Muscle of leg (tissue), 11 donors: Measurements from ENCODE around the gene TNP2. TPM values are rescaled to one million over a fixed set of nuclear protein-coding genes. Genes with fewer than 3 reads are reported as not detected.

Experiments
- DNase-seq: peaks from one replicate; pipeline ENCODE4 v3.0.0; 2013
- H3K27ac ChIP-seq: one replicate; pipeline ENCODE4 v1.5.1; 2013; ENCODE audit warnings: mild to moderate bottlenecking, low read length, control low read depth
- H3K27me3 ChIP-seq: one replicate; pipeline ENCODE4 v1.6.1; 2013; ENCODE audit warnings: low read length; ENCODE audit not compliant: control insufficient read depth, insufficient read depth
- H3K36me3 ChIP-seq: one replicate; pipeline ENCODE4 v1.6.1; 2013; ENCODE audit warnings: low read length; ENCODE audit not compliant: control insufficient read depth, insufficient read depth
- H3K4me1 ChIP-seq: one replicate; pipeline ENCODE4 v1.6.1; 2013; ENCODE audit warnings: low read length; ENCODE audit not compliant: control insufficient read depth, insufficient read depth
- H3K4me3 ChIP-seq: one replicate; pipeline ENCODE4 v1.5.1; 2013; ENCODE audit warnings: low read length, control low read depth
- H3K9me3 ChIP-seq: replicated peaks from 2 replicates; pipeline ENCODE4 v1.6.1; 2013; ENCODE audit warnings: low read depth, low read length; ENCODE audit not compliant: control insufficient read depth
- WGBS: methylation state at CpG from one replicate; pipeline ENCODE4 v1.1.5; 2013; ENCODE audit warnings: missing lambda C conversion rate; ENCODE audit not compliant: insufficient coverage; 5-methylcytosine and 5-hydroxymethylcytosine counted together
- polyA plus RNA-seq, 8 donors: library from polyadenylated mRNA; unstranded; fragments of 120-200 nt; gene quantifications; one replicate each; pipeline versions ENCODE4 v1.2.1 to v1.2.3, GENCODE V29; 2013; ENCODE audit warnings: inconsistent platforms in 1 of 8, low replicate concordance in 1 of 8; ENCODE audit not compliant: insufficient read length in 8 of 8, insufficient read depth in 1 of 8
- total RNA-seq: library from RNA; stranded (reverse); fragments of 120-200 nt; gene quantifications from one replicate; pipeline ENCODE4 v1.2.4, GENCODE V29; 2013

The TNP2 gene
- total and polyA plus RNA-seq, 9 donors, result not detected

DNA sequence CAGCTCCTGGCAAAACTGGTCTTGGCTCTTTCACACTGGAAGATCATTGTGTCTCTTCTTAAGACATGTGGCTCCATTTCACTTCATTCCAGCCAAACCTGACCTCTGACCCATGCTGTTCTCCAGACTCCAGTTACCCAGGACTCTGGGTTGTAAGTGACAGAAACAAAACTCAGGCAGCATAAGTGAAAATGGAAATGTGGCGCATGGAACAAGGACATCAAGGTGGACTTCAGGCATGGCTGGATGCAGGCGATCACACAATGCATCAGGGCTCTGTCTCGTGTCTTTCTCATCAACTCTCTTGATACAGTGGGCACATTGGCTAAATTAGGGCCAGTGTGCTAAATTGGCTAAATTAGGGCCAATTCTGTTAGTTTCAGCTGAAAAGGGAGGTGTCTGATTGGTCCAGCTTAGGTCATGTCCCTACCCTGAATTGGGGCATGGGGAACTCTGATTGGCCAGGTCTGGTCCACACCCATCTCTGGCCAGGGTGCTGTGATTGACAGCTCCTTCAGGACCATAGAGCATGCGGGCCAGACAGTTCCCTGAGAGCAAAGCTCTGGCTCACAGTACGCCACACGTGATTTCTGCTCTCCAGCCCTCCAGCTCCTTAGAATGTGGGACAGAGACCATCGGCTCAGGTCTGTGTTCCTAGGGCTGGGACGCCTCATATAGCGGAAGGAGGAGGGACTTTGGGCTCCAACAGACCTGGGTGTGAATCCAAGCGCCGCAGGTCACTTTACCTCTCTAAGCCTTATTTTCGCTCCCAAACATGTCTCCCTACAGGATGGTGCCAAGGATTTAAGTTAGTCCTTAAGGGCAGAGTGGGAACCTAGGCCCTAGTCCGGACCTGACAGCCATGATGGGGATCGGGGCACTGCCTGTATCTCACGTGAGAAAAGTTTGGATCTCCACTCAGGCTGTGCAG lies 30.6 kb downstream of the TNP2 start:
- H3K4me3 ChIP-seq, result no peak overlapping the region
- no peaks in the 10 kb centered on the region for H3K9me3 ChIP-seq
- no peaks in the 10 kb centered on the region for H3K27me3 ChIP-seq
- peaks cover 11% of the 10 kb centered on the region for H3K4me1 ChIP-seq
- DNase-seq, result no peak
- no peaks in the 10 kb centered on the region for H3K36me3 ChIP-seq
- no peak overlapping the region for H3K27ac ChIP-seq
- 90% methylated on average over 8 of the region's 15 CpGs for WGBS

- Histone ChIP-seq H3K27me3 (no peaks in the 10 kb centered on the region), H3K27ac (no peak overlapping the region), H3K36me3 (no peaks in the 10 kb centered on the region), H3K4me3 (no peak overlapping the region), H3K9me3 (no peaks in the 10 kb centered on the region), H3K4me1 (peaks cover 15% of the 10 kb centered on the region)
- 83% methylated on average over 7 of the region's 10 CpGs for WGBS
- DNase-seq, result no peak
These were observed 32.5 kb downstream of the TNP2 start for GRCh38 chr16:11236461-11237254.

DNA sequence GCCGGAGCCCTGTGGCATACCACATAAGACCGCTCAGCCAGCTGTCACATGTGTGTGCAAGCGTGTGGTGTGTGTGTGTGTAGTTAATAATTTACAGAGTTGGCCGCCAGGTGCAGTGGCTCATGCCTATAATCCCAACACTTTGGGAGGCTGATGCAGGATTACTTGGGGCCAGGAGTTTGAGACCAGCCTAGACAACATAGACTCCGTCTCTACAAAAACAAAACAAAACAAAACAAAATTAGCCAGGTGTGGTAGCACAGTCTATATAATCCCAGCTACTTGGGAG lies 33.5 kb downstream of the TNP2 start:
- WGBS, result no CpG with 5 or more reads among the region's 5 CpGs

DNA sequence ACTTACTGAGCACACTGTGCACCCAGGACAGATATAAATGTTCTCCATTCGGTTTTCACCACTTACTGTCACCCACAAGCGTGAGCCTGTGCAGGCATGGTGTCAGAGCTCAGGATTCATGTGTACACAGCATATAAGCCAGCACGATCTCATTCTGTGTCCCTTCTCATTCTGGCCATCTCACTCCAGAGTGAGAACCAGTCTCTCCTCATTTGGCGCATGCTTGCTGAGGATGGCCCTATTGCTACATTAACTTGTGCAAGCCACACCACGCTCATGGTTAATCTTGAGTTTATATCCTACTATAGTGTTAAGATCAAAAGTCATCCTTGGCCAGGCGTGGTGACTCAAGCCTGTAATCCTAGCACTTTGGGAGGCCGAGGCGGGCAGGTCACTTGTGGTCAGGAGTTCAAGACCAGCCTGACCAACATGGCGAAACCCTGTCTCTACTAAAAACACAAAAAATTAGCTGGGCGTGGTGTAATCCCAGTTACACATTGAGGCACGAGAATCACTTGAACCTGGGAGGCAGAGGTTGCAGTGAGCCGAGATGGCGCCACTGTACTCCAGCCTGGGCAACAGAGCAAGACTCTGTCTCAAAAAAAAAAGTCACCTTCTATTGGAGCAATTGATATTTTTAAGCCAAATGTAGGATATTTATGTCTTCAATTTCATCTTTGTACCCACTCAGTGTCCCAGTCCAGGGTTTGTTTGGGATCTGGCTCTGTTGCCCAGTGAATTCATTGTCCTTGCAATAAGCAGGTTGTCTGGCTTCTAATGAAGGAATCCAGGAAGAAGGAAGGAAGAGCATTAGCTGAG lies 34.0 kb downstream of the TNP2 start:
- peaks cover 7% of the 10 kb centered on the region for H3K4me1 ChIP-seq

More for the DNA sequence above, 33.5 kb downstream of the TNP2 start:
- no peaks in the 10 kb centered on the region for H3K27me3 ChIP-seq
- H3K4me3 ChIP-seq, result no peak overlapping the region
- peaks cover 10% of the 10 kb centered on the region for H3K4me1 ChIP-seq
- no peak for DNase-seq
- H3K9me3 ChIP-seq, result no peaks in the 10 kb centered on the region
- no peak overlapping the region for H3K27ac ChIP-seq
- no peaks in the 10 kb centered on the region for H3K36me3 ChIP-seq

GRCh38 chr16:11233727-11234376 lies 35.3 kb downstream of the TNP2 start:
- Histone ChIP-seq H3K4me1 (peaks cover 5% of the 10 kb centered on the region), H3K4me3 (no peak overlapping the region), H3K27ac (no peak overlapping the region), H3K9me3 (no peaks in the 10 kb centered on the region), H3K27me3 (no peaks in the 10 kb centered on the region), H3K36me3 (no peaks in the 10 kb centered on the region)
- no CpG with 5 or more reads among the region's 8 CpGs for WGBS
- DNase-seq, result no peak

More for the DNA sequence above, 34.0 kb downstream of the TNP2 start:
- no peak for DNase-seq
- Histone ChIP-seq H3K27ac (no peak overlapping the region), H3K9me3 (no peaks in the 10 kb centered on the region), H3K4me3 (no peak overlapping the region), H3K27me3 (no peaks in the 10 kb centered on the region), H3K36me3 (no peaks in the 10 kb centered on the region)
- 85% methylated on average over 9 of the region's 13 CpGs for WGBS

DNA sequence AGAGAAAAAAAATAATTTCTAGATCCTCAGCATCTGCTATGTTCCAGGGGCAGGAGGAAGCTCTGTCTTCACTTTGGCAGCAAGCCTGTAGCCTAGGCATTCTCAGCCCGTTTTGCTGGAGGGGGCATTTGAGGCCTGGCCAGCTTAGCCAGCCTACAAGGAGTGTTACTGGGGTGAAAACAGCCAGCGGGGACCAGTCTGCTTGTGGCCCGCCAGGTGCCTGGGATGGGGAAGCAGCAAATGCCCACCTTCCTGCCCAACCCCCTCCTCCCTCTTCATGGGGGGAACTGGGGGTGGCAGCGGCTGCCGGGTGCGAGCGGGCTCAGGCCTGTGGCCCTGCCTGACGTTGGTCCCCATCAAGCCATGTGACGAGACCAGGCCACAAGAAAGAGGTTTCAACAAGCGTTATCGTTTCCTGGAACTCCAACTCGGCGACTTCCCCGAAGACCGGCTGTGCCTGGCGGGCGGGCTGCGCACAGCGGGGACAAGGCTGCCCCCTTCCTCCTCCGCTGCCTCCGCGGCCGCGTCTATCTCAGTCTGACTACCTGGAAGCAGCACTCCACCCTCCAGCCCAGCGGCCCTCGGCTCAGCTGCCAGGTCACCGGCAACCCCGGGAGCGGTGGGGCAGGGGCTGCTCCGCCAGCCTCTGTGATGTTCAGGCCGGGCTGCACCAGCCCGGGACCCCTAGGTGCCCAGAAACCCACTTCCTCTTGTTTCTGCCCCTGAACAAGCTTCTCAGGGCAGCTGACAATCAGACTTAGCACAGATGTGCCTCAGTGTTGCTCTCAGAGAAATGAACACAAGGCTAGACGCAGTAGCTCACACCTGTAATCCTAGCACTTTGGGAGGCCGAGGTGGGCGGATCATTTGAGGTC lies 36.0 kb downstream of the TNP2 start:
- WGBS, result 33% methylated on average over 26 of the region's 35 CpGs
- no peak for DNase-seq
- Histone ChIP-seq H3K4me1 (peaks cover 5% of the 10 kb centered on the region), H3K27me3 (peaks cover under 1% of the 10 kb centered on the region), H3K9me3 (no peaks in the 10 kb centered on the region), H3K4me3 (no peak overlapping the region), H3K36me3 (no peaks in the 10 kb centered on the region), H3K27ac (no peak overlapping the region)

DNA sequence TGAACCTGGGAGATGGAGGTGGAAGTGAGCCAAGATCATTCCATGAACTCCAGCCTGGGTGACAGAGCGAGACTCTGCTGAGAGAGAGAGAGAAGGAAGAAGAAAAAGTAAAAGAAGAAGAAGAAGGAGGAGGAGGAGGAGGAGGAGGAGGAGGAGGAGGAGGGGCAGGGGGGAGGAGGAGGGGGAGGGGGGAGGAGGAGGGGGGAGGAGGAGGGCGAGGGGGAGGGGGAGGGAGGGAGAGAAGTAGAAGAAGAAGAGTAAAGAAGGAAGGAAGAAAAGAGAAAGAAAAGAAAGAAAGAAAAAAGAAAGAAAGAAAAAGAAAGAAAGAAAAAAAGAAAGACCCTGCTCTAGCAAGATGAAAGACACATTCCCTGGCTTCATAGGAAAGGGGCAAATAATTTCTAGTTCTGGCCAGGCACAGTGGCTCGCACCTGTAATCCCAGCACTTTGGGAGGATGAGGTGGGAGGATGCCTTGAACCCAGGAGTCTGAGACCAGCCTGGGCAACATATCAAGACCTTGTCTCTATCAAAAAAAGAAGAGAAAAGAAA lies 36.7 kb downstream of the TNP2 start:
- no peaks in the 10 kb centered on the region for H3K36me3 ChIP-seq
- H3K9me3 ChIP-seq, result no peaks in the 10 kb centered on the region
- peaks cover 2% of the 10 kb centered on the region for H3K27me3 ChIP-seq
- peaks cover 5% of the 10 kb centered on the region for H3K4me1 ChIP-seq
- no CpG with 5 or more reads among the region's 3 CpGs for WGBS
- H3K27ac ChIP-seq, result no peak overlapping the region
- DNase-seq, result no peak
- H3K4me3 ChIP-seq, result no peak overlapping the region

DNA sequence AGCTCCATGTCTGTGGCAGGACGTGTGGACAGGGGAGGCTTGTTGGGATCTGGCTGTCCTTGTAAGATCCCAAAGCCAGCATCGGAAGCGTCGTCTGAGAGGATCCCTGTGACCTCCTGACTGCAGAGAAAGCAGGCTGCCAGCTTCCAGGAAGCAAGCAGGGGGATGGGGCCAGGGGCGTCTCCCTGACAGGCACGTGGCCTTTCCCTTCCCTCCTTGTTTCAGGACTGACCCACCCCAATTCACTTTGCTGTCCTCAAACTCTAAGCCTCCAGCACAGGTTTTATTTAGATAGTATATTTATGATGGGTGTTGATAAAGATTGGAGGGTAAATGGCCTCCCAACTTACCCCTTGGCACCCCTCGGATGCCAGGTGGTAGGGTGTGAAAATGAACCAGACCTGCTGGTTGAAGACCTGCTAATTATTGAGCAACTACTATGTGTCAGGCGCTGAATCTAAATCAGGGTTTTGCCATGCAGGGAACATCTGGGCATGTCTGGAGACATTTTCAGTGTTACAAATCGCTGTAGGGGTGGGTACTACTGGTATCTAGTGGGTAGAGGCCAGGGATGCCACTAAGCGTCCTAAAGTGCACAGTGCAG lies 37.7 kb downstream of the TNP2 start:
- H3K4me3 ChIP-seq, result no peak overlapping the region
- peaks cover 5% of the 10 kb centered on the region for H3K4me1 ChIP-seq
- H3K36me3 ChIP-seq, result no peaks in the 10 kb centered on the region
- H3K27me3 ChIP-seq, result peaks cover 2% of the 10 kb centered on the region
- DNase-seq, result no peak
- 51% methylated on average over 3 of the region's 10 CpGs for WGBS
- no peak overlapping the region for H3K27ac ChIP-seq
- no peaks in the 10 kb centered on the region for H3K9me3 ChIP-seq
